Suprapubic skin (tissue), 4 donors: Measurements from ENCODE around the gene SLC41A2.

Experiments used
- EP300 ChIP-seq: sonication (generic); formaldehyde crosslinking; IDR thresholded peaks from one replicate; pipeline ENCODE4 v1.6.1; 2017; ENCODE audit warnings: antibody characterized with exemption
- POLR2A ChIP-seq, 2 donors: fragments of 450-650 bp; IDR thresholded peaks; one replicate each; pipeline ENCODE4 v1.6.1; 2017; ENCODE audit warnings: antibody characterized with exemption in 2 of 2, mild to moderate bottlenecking in 2 of 2, moderate library complexity in 2 of 2
- POLR2AphosphoS5 ChIP-seq, 3 donors: sonication (generic); formaldehyde crosslinking; IDR thresholded peaks; one replicate each; pipeline ENCODE4 v1.6.1; 2017; ENCODE audit warnings: antibody characterized with exemption in 3 of 3
- TF ChIP-seq, protein P1 (sequence below), 2 donors: fragments of 200-600 bp in 1 of 2; fragments of 450-650 bp in 1 of 2; sonication (generic) in 1 of 2; IDR thresholded peaks; one replicate each; pipeline ENCODE4 v1.5.1; 2016 to 2019; ENCODE audit warnings: antibody characterized with exemption in 2 of 2, mild to moderate bottlenecking in 1 of 2, moderate library complexity in 1 of 2

- TF ChIP-seq, protein P1, sequence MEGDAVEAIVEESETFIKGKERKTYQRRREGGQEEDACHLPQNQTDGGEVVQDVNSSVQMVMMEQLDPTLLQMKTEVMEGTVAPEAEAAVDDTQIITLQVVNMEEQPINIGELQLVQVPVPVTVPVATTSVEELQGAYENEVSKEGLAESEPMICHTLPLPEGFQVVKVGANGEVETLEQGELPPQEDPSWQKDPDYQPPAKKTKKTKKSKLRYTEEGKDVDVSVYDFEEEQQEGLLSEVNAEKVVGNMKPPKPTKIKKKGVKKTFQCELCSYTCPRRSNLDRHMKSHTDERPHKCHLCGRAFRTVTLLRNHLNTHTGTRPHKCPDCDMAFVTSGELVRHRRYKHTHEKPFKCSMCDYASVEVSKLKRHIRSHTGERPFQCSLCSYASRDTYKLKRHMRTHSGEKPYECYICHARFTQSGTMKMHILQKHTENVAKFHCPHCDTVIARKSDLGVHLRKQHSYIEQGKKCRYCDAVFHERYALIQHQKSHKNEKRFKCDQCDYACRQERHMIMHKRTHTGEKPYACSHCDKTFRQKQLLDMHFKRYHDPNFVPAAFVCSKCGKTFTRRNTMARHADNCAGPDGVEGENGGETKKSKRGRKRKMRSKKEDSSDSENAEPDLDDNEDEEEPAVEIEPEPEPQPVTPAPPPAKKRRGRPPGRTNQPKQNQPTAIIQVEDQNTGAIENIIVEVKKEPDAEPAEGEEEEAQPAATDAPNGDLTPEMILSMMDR (IDR thresholded peaks at IDR 0.05): peak in 1 of 2 donors; percentile 7
- peak in 1 of 2 donors; percentile 31 for TF ChIP-seq POLR2A (IDR thresholded peaks at IDR 0.05)
- no peak for TF ChIP-seq POLR2AphosphoS5 (IDR thresholded peaks at IDR 0.05)
- TF ChIP-seq EP300: no peak
These were observed at the start of gene SLC41A2 for GRCh38 chr12:104958001-104958804.
